ENCODE results near the gene PLXNA1.
A peak's percentile ranks its signal among the peaks of the same experiment; 100 is the strongest.

The PLXNA1 gene

GRCh38 chr3:126982471-126983175, at the start of gene PLXNA1:
PLXNA1 (plus strand) TSS chr3:126983115; CDS start chr3:126988594, 5,479 bp downstream.
- DNase-seq, result peak; percentile 85

- no peak for DNase-seq
Measured at GRCh38 chr3:126934031-126934531, 48.8 kb upstream of the PLXNA1 start.

GRCh38 chr3:126934991-126935390, 47.9 kb upstream of the PLXNA1 start:
- no peak for DNase-seq

DNA sequence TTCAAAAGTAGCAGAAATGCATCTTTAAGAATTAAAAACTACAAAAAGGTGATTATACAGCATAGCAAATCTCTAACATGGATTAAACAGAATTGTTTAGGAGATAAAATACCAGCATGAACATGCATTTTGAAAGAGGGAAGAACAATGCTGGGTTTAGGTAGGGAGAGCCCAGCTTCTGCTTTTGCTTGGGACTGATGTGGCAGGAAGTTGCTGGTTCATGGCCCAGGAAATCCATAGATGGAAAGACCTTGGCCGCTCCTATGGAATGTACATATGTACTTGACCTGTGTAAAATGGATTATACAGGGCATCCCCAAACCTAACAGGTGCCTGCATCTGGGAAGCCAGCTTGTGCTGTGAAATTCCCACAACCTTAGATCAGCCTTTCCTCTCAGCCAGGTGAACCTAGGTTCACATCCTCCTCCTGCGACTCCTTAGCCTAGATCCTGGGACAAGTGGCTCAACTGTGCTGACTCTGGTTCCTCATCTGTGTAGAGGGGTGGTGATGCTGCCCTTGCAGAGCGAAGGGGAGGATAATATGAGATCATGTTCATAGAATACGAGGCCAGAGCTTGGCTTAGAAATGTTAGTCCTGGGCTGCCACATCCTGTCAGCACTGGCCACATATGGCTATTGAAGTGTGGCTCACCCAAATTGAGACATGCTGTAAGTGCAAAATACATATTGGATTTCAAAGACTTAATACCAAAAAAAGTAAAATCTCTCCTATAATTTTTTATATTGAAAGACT, 47.0 kb upstream of the PLXNA1 start:
- DNase-seq, result no peak

- no peak for DNase-seq
Measured at GRCh38 chr3:126936853-126937425, 46.0 kb upstream of the PLXNA1 start.

DNA sequence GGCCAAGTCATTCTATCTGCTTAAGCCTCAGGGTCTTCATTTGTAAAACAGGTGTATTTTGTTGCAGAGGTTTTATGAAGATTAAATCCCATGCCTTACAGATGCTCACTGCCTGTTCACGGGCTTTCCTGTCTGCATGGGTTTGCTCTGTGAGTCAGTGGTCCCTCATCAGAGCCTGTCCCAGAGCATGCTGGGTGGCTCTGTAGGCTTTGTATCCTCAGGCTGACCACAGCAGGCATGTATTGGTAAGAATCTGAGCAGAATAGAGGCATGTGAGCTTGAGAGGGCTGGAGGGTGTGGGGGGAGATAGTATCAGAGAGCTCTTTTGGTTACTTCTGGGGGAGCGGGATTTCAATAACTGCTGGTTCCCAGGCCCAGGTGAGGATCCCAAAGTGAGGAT, 45.4 kb upstream of the PLXNA1 start:
- no peak for DNase-seq

- DNase-seq, result no peak
Measured at GRCh38 chr3:126937973-126938372, 44.9 kb upstream of the PLXNA1 start.

- DNase-seq, result no peak
Measured at GRCh38 chr3:126938520-126939337, 44.2 kb upstream of the PLXNA1 start.

DNA sequence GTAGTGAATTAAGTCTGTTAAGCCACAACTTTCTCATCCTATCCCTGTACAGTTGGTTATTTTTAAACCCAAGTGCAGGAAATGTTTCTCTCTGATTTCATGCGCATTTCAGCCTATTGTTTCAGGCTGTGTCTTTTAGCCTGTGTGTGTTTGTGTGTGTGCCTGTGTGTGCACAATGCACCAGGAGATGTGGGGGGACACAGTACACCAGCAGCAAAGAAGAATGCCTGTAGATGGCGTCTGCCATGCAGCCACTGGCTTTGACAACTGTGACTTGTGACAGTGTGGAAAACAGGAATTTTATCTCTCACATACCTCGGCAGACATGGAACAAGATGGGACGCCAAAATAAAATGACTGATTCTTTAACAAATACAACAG, 43.6 kb upstream of the PLXNA1 start:
- no peak for DNase-seq

GRCh38 chr3:126939733-126940132, 43.2 kb upstream of the PLXNA1 start:
- DNase-seq, result no peak

DNA sequence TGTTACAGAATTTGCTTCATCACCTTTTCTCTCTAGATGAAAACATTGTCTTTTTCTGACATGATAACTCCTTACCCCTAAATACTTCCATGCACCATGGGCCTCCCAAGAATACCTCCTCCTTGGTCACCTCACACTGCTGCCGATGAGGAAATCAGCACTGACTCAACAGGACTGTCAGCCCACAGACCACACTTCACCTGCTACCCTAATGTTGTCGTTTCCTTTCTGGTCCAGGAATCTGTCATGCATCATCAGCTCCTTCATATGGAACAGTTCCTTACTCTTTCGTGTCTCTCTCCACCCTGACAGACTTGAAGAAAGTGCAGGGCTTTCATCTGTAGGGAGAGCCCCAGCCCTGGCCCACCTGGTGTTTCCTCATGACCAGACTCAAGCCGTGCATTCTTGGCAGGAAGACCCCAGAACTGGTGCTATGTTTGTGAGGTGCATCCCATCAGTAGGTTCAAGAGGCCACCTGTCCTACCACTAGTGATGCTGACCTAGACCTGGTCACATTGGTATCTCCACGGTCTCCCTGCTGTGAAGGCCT, 41.1 kb upstream of the PLXNA1 start:
- no peak for DNase-seq

DNA sequence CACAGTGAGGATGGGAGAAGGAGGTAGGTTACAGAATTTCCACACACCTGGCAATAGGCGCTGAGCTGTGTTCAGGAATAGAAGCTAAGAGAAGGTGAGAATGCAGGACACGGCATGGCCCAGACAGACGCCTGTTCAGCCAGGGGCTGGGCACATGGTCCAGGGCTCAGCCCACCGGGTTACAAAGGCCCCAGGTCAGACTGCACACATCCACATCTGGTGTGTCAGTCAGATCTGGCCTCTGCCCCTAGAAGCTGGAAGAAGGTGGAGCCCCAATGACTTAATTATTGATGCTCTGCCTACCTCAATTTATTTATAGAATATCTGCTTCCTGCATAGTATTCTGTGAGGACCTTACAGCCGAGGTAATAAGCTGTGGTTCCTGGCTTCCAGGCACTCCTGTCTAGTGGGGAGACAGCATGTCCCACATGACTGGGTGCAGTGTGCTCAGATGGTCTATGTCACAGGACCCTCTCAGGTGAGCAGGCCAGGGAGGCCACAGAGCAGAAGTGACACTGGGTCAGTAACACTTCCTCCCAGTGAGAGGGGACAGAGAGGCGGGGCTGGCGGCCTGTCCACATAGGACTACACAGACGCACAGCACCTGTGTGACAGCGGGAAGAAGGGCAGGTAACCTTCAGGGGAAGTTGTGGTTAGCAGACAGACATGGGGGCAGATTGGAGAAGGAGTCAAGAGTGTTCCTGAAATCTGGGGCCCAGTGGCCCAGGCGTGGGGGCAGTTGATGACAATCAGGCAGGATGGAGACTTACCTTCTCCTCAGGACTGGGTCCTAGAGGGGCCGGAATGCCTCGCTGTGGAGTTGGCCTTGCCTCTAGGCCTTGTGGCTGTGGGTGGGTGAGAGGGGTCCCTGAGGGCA, 38.6 kb upstream of the PLXNA1 start:
- DNase-seq, result no peak

DNA sequence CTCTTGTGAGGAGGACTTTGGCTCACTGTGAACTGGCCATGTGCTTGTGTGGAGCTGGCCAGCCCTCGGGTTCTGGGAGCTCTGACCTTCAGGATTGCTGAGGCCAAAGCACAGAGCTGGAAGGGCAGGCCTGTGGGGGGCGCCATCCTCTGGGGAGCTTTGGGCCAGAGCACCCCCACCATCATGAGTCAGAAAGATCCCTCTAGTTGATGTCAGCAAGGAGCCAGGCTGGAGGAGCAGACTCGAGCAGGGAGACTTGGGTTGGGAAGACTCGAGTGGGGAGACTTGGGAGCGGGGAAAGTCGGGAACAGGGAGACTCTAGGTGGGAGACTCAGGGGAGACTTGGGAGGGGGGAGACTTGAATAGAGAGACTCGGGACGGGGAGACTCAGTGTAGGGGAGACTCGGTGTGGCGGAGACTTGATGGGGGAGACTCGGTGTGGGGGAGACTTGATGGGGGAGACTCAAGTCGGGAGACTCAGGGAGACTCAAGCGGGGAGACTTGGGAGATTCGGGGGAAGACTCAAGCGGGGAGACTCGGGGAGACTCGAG, 37.7 kb upstream of the PLXNA1 start:
- no peak for DNase-seq

GRCh38 chr3:126945891-126946290, 37.0 kb upstream of the PLXNA1 start:
- DNase-seq, result no peak

DNA sequence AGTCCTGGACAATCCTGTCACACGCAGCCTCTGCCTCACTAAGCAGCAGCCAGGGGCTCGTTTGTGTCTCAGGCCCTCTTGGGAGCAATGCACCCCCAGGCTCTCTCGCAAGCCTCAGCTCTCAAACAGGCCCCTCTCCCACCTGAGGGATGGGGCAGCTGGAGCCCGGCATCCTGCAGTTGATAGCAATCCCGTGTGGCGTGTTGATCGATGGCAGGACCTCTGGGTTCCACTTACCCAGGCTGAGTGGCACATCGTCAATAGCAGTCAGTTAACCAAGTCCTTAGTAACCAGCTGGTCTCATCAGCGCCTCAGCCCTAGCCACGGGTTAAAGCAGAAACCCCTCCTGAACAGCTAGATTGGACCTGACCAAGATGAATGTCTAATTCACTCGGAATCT, 36.5 kb upstream of the PLXNA1 start:
- DNase-seq, result no peak

- no peak for DNase-seq
Measured at GRCh38 chr3:126947429-126947828, 35.5 kb upstream of the PLXNA1 start.

GRCh38 chr3:126948980-126949535, 33.9 kb upstream of the PLXNA1 start:
- DNase-seq, result no peak

DNA sequence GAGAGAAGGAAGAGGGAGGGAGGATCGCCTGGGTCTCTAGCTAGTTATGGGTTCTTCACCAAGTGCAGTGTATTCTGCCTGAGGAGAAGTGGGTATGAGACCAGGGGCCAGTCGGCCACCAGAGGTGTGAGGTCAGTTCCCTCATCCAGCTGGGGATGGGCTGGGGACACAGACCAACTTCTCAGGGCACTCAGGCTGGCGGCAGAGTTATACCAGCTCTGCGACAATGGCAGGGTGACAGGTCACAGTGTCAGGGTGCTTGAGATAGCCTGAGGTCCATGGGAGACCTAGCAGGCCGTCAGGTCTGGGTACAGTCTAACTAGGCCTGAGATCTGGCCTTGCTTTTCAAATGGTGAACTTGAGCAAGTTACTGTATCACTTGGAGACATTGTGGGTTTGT, 31.4 kb upstream of the PLXNA1 start:
- DNase-seq, result no peak

- DNase-seq, result no peak
Measured at GRCh38 chr3:126952261-126952982, 30.5 kb upstream of the PLXNA1 start.

DNA sequence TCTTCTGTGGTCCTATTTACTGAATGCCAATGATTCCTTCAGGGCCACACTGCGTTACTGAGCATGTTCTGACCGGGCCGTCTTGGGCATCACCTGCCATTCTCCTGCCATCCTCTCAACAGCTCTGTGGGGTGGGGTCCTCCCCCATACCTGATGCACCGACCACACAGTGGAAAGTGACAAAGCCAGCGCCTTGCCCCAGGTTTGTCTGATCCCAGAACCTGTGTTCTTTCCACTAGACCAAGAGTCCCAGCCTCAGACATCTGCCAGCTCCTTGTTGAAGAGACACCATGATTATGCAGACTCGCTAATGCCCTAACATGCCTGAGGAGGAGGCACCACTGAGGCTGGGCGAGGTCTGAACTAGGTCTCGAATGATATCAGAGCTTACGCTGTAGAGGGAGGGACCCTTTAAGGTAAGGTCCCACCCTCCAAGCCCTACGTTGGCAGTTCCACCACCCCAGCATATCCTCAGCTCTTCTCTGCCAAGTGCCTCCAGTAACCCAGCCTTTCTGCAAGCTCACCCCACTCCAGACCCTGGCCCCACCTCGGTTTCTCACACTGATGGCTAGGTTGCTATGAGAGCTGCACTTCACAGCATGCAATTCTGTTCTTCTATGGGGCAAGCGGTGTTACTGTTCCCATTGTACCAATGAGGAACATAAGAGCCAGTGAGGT, 29.8 kb upstream of the PLXNA1 start:
- no peak for DNase-seq
